HG03175 (cell line): Measurements from ENCODE around the gene APEH.

Experiments used
- ATAC-seq: cut with Tn5 transposase; IDR thresholded peaks from one replicate; pipeline ENCODE4 v1.9.1; 2021; ENCODE audit warnings: mild to moderate bottlenecking, moderate library complexity; ENCODE audit not compliant: unreplicated experiment

APEH gene

GRCh38 chr3:49650177-49650576, 24.0 kb upstream of the APEH start:
- ATAC-seq, result no peak

GRCh38 chr3:49650637-49651036, 23.5 kb upstream of the APEH start:
- no peak for ATAC-seq

- ATAC-seq, result no peak
Measured at GRCh38 chr3:49652218-49652902, 21.8 kb upstream of the APEH start.

- no peak for ATAC-seq
Measured at GRCh38 chr3:49652903-49653415, 21.2 kb upstream of the APEH start.

GRCh38 chr3:49653621-49654020, 20.5 kb upstream of the APEH start:
- ATAC-seq, result no peak

- no peak for ATAC-seq
Measured at GRCh38 chr3:49654176-49654825, 19.9 kb upstream of the APEH start.

- ATAC-seq, result no peak
Measured at GRCh38 chr3:49654955-49655556, 19.1 kb upstream of the APEH start.

- no peak for ATAC-seq
Measured at GRCh38 chr3:49655731-49656285, 18.3 kb upstream of the APEH start.

GRCh38 chr3:49656541-49657112, 17.5 kb upstream of the APEH start:
- no peak for ATAC-seq

- no peak for ATAC-seq
Measured at GRCh38 chr3:49657208-49657915, 16.8 kb upstream of the APEH start.

GRCh38 chr3:49658711-49659110, 15.4 kb upstream of the APEH start:
- no peak for ATAC-seq

- no peak for ATAC-seq
Measured at GRCh38 chr3:49659756-49660155, 14.4 kb upstream of the APEH start.

GRCh38 chr3:49661281-49661680, 12.9 kb upstream of the APEH start:
- no peak for ATAC-seq

- ATAC-seq, result no peak
Measured at GRCh38 chr3:49662021-49662420, 12.1 kb upstream of the APEH start.

GRCh38 chr3:49662720-49663413, 11.3 kb upstream of the APEH start:
- ATAC-seq, result no peak

- ATAC-seq, result no peak
Measured at GRCh38 chr3:49663831-49664230, 10.3 kb upstream of the APEH start.

- ATAC-seq, result no peak
Measured at GRCh38 chr3:49664300-49664699, 9.9 kb upstream of the APEH start.

GRCh38 chr3:49665822-49666519, 8.2 kb upstream of the APEH start:
- ATAC-seq, result no peak

GRCh38 chr3:49666592-49666991, 7.6 kb upstream of the APEH start:
- ATAC-seq, result no peak
